HepG2 (cell line): ENCODE data around the gene RPS6KL1. TPM values are rescaled to one million over a fixed set of nuclear protein-coding genes. Genes with fewer than 3 reads are reported as not detected.

Source experiments
- CEBPG ChIP-seq: IDR thresholded peaks from 2 replicates; pipeline ENCODE4 v1.6.1; 2016
- CENPX ChIP-seq: sonication (generic); formaldehyde crosslinking; IDR thresholded peaks from 2 replicates; pipeline ENCODE4 v1.9.0; 2021; ENCODE audit warnings: mild to moderate bottlenecking, missing genetic modification reagents, moderate library complexity
- GPN1 ChIP-seq: sonication (generic); formaldehyde crosslinking; IDR thresholded peaks from 2 replicates; pipeline ENCODE4 v1.5.1; 2020; ENCODE audit warnings: missing genetic modification reagents, borderline replicate concordance
- HNRNPLL ChIP-seq: fragments of 200-400 bp; formaldehyde crosslinking; IDR thresholded peaks from 2 replicates; pipeline ENCODE4 v1.6.1; 2017; ENCODE audit warnings: mild to moderate bottlenecking, low read depth, low read length; ENCODE audit not compliant: poor library complexity, severe bottlenecking
- KDM1A ChIP-seq: IDR thresholded peaks from 2 replicates; pipeline ENCODE4 v1.6.1; 2016; ENCODE audit warnings: missing compliant biosample characterization
- NFATC3 ChIP-seq: sonication (generic); formaldehyde crosslinking; IDR thresholded peaks from 2 replicates; pipeline ENCODE4 v1.5.1; 2020; ENCODE audit warnings: mild to moderate bottlenecking, missing genetic modification reagents
- RELA ChIP-seq: sonication (generic); formaldehyde crosslinking; IDR thresholded peaks from 2 replicates; pipeline ENCODE4 v1.4.0; 2020; ENCODE audit warnings: missing genetic modification reagents
- REXO4 ChIP-seq: sonication (generic); formaldehyde crosslinking; IDR thresholded peaks from 2 replicates; pipeline ENCODE4 v1.8.0; 2022; ENCODE audit warnings: missing genetic modification reagents, mild to moderate bottlenecking, borderline replicate concordance
- ZBTB20 ChIP-seq: sonication (generic); formaldehyde crosslinking; IDR thresholded peaks from 2 replicates; pipeline ENCODE4 v1.8.1; 2023; ENCODE audit warnings: missing genetic modification reagents, low read depth, mild to moderate bottlenecking, borderline replicate concordance
- ZBTB8A ChIP-seq: sonication (generic); formaldehyde crosslinking; IDR thresholded peaks from 2 replicates; pipeline ENCODE4 v1.4.0; 2020; ENCODE audit warnings: mild to moderate bottlenecking, low read depth, missing genetic modification reagents, borderline replicate concordance
- ZNF430 ChIP-seq: sonication (generic); formaldehyde crosslinking; IDR thresholded peaks from 2 replicates; pipeline ENCODE4 v1.9.0; 2021; ENCODE audit warnings: mild to moderate bottlenecking, missing genetic modification reagents
- ZNF629 ChIP-seq: sonication (generic); formaldehyde crosslinking; conservative IDR thresholded peaks from 2 replicates; pipeline ENCODE4 v1.5.0; 2020; ENCODE audit warnings: missing genetic modification reagents
- ZSCAN21 ChIP-seq: sonication (generic); formaldehyde crosslinking; IDR thresholded peaks from 2 replicates; pipeline ENCODE4 v1.8.0; 2022; ENCODE audit warnings: mild to moderate bottlenecking, missing genetic modification reagents, moderate library complexity, borderline replicate concordance
- polyA plus RNA-seq, 8 experiments: library from polyadenylated mRNA; depleted of rRNA in 3 of 8; stranded (reverse) in 7 of 8; unstranded in 1 of 8; fragments of >200 nt; fragmentation: Illumina TruSeq in 4 of 8; extraction: Trizol in 4 of 8; gene quantifications; 2 replicates each; pipeline versions ENCODE4 v1.2.1 to v1.2.3, GENCODE V29; 2011 to 2016; ENCODE audit warnings: low read depth in 4 of 8, missing spikeins in 1 of 8, mixed read lengths in 1 of 8; ENCODE audit not compliant: insufficient read depth in 1 of 8
- total RNA-seq, 5 experiments: library from RNA; depleted of rRNA; stranded (reverse); fragments of >200 nt; fragmentation: Illumina TruSeq; extraction: Trizol; gene quantifications; 2 replicates each; pipeline ENCODE4 v1.2.3, GENCODE V29; 2016; ENCODE audit warnings: low read depth in 1 of 5
- TF ChIP-seq, protein P1 (sequence below): sonication (generic); formaldehyde crosslinking; IDR thresholded peaks from 2 replicates; pipeline ENCODE4 v1.4.0; 2020; ENCODE audit warnings: low read depth, missing genetic modification reagents
- TF ChIP-seq, protein P2 (sequence below): sonication (generic); formaldehyde crosslinking; IDR thresholded peaks from 2 replicates; pipeline ENCODE4 v1.4.0; 2020; ENCODE audit warnings: missing genetic modification reagents, low read depth, mild to moderate bottlenecking, borderline replicate concordance
- TF ChIP-seq, protein P3 (sequence below): sonication (generic); formaldehyde crosslinking; IDR thresholded peaks from 2 replicates; pipeline ENCODE4 v1.4.0; 2020; ENCODE audit warnings: missing genetic modification reagents, borderline replicate concordance
- TF ChIP-seq, protein P4 (sequence below): sonication (generic); formaldehyde crosslinking; IDR thresholded peaks from 2 replicates; pipeline ENCODE4 v1.9.0; 2021; ENCODE audit warnings: missing genetic modification reagents, borderline replicate concordance
- TF ChIP-seq, protein P5 (sequence below): IDR thresholded peaks from 2 replicates; pipeline ENCODE4 v1.6.1; 2016; ENCODE audit warnings: missing genetic modification reagents, missing compliant biosample characterization
- TF ChIP-seq, protein P6 (sequence below): sonication (generic); formaldehyde crosslinking; IDR thresholded peaks from 2 replicates; pipeline ENCODE4 v1.8.1; 2023; ENCODE audit warnings: mild to moderate bottlenecking, missing genetic modification reagents

Gene RPS6KL1
- total and polyA plus RNA-seq, 2 of the 13 experiments (the other 11 are each of a cell fraction or from before 2014, with no cell fraction given), result 6.5 to 11.5 TPM

DNA sequence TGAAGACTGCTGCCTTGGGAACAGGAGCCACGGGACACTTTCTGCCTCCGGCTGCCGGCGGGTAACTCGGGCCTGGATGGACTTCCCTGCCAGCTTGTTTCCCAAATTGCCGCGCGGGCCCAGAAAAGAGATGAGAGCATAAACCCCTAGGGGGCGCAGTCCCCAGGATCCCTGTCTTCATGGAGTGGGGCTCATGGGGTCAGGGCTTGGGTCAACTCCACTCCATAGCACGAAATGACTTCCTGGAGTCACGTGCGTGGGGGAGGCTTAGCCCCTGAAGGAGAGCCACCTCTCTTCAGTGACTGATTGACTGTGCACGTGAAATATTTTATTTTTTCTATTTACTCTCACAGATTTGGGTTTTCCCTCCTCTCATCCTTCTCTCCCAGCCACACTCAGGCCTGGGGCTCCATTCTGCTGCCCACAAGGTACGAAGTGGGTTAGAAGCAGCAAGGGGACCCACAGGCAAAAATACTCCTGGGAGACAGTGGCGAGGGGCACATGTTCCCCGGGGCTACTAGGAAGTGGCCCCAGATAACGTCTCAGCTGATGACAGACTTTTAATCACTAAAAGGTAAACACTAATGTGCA lies 22.3 kb upstream of the RPS6KL1 start (continued):
- TF ChIP-seq, protein P1, sequence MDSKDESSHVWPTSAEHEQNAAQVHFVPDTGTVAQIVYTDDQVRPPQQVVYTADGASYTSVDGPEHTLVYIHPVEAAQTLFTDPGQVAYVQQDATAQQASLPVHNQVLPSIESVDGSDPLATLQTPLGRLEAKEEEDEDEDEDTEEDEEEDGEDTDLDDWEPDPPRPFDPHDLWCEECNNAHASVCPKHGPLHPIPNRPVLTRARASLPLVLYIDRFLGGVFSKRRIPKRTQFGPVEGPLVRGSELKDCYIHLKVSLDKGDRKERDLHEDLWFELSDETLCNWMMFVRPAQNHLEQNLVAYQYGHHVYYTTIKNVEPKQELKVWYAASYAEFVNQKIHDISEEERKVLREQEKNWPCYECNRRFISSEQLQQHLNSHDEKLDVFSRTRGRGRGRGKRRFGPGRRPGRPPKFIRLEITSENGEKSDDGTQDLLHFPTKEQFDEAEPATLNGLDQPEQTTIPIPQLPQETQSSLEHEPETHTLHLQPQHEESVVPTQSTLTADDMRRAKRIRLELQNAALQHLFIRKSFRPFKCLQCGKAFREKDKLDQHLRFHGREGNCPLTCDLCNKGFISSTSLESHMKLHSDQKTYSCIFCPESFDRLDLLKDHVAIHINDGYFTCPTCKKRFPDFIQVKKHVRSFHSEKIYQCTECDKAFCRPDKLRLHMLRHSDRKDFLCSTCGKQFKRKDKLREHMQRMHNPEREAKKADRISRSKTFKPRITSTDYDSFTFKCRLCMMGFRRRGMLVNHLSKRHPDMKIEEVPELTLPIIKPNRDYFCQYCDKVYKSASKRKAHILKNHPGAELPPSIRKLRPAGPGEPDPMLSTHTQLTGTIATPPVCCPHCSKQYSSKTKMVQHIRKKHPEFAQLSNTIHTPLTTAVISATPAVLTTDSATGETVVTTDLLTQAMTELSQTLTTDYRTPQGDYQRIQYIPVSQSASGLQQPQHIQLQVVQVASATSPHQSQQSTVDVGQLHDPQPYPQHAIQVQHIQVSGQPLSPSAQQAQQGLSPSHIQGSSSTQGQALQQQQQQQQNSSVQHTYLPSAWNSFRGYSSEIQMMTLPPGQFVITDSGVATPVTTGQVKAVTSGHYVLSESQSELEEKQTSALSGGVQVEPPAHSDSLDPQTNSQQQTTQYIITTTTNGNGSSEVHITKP, result no peak
- TF ChIP-seq CEBPG (no peak), ZBTB20 (CRISPR knock-in tag) (no peak), ZNF629 (CRISPR knock-in tag) (no peak), RELA (CRISPR knock-in tag) (no peak), NFATC3 (no peak), HNRNPLL (no peak), CENPX (CRISPR knock-in tag) (no peak), GPN1 (no peak), REXO4 (no peak), ZBTB8A (CRISPR knock-in tag) (no peak), ZSCAN21 (CRISPR knock-in tag) (no peak), ZNF430 (CRISPR knock-in tag) (no peak), KDM1A (CRISPR knock-in tag) (no peak)
- TF ChIP-seq, protein P2, sequence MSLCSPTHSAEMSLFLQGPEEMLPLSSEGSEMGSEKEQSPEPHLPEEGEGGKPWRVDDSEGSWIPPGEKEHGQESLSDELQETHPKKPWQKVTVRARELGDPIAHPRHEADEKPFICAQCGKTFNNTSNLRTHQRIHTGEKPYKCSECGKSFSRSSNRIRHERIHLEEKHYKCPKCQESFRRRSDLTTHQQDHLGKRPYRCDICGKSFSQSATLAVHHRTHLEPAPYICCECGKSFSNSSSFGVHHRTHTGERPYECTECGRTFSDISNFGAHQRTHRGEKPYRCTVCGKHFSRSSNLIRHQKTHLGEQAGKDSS (CRISPR knock-in tag), result no peak
- TF ChIP-seq, protein P3, sequence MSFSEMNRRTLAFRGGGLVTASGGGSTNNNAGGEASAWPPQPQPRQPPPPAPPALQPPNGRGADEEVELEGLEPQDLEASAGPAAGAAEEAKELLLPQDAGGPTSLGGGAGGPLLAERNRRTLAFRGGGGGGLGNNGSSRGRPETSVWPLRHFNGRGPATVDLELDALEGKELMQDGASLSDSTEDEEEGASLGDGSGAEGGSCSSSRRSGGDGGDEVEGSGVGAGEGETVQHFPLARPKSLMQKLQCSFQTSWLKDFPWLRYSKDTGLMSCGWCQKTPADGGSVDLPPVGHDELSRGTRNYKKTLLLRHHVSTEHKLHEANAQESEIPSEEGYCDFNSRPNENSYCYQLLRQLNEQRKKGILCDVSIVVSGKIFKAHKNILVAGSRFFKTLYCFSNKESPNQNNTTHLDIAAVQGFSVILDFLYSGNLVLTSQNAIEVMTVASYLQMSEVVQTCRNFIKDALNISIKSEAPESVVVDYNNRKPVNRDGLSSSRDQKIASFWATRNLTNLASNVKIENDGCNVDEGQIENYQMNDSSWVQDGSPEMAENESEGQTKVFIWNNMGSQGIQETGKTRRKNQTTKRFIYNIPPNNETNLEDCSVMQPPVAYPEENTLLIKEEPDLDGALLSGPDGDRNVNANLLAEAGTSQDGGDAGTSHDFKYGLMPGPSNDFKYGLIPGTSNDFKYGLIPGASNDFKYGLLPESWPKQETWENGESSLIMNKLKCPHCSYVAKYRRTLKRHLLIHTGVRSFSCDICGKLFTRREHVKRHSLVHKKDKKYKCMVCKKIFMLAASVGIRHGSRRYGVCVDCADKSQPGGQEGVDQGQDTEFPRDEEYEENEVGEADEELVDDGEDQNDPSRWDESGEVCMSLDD (CRISPR knock-in tag), result peak; percentile 75; the same call in 1 of the 2 replicates
- TF ChIP-seq, protein P4, sequence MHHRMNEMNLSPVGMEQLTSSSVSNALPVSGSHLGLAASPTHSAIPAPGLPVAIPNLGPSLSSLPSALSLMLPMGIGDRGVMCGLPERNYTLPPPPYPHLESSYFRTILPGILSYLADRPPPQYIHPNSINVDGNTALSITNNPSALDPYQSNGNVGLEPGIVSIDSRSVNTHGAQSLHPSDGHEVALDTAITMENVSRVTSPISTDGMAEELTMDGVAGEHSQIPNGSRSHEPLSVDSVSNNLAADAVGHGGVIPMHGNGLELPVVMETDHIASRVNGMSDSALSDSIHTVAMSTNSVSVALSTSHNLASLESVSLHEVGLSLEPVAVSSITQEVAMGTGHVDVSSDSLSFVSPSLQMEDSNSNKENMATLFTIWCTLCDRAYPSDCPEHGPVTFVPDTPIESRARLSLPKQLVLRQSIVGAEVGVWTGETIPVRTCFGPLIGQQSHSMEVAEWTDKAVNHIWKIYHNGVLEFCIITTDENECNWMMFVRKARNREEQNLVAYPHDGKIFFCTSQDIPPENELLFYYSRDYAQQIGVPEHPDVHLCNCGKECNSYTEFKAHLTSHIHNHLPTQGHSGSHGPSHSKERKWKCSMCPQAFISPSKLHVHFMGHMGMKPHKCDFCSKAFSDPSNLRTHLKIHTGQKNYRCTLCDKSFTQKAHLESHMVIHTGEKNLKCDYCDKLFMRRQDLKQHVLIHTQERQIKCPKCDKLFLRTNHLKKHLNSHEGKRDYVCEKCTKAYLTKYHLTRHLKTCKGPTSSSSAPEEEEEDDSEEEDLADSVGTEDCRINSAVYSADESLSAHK (CRISPR knock-in tag), result no peak
- TF ChIP-seq, protein P5, sequence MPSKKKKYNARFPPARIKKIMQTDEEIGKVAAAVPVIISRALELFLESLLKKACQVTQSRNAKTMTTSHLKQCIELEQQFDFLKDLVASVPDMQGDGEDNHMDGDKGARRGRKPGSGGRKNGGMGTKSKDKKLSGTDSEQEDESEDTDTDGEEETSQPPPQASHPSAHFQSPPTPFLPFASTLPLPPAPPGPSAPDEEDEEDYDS (CRISPR knock-in tag), result no peak
- TF ChIP-seq, protein P6, sequence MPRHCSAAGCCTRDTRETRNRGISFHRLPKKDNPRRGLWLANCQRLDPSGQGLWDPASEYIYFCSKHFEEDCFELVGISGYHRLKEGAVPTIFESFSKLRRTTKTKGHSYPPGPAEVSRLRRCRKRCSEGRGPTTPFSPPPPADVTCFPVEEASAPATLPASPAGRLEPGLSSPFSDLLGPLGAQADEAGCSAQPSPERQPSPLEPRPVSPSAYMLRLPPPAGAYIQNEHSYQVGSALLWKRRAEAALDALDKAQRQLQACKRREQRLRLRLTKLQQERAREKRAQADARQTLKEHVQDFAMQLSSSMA (CRISPR knock-in tag), result no peak
